H9 (cell line): Measurements from ENCODE around the gene ADGRD1. TPM values are rescaled to one million over a fixed set of nuclear protein-coding genes. Genes with fewer than 3 reads are reported as not detected.

Experiments used
- DNase-seq: peaks from one replicate; pipeline ENCODE4 v3.0.0-alpha.2; 2017
- H2AFZ ChIP-seq: one replicate; pipeline ENCODE4 v1.6.1; 2013; ENCODE audit warnings: mild to moderate bottlenecking, low read length, control low read depth, moderate library complexity
- H2AK5ac ChIP-seq: 2 replicates; pipeline ENCODE4 v1.6.1; 2013; ENCODE audit warnings: low read length, control low read depth, mixed read lengths; ENCODE audit not compliant: insufficient read length
- H2BK120ac ChIP-seq: one replicate; pipeline ENCODE4 v1.6.1; 2013; ENCODE audit warnings: low read depth, mild to moderate bottlenecking, low read length, control low read depth, inconsistent platforms; ENCODE audit not compliant: poor library complexity, severe bottlenecking
- H2BK12ac ChIP-seq: 2 replicates; pipeline ENCODE4 v1.6.1; 2013; ENCODE audit warnings: low read length, control low read depth, mixed read lengths, low read depth; ENCODE audit not compliant: insufficient read length
- H2BK15ac ChIP-seq: 2 replicates; pipeline ENCODE4 v1.6.1; 2013; ENCODE audit warnings: low read depth, low read length, control low read depth
- H2BK20ac ChIP-seq: one replicate; pipeline ENCODE4 v1.6.1; 2013; ENCODE audit warnings: low read depth, mild to moderate bottlenecking, low read length, control low read depth, inconsistent platforms; ENCODE audit not compliant: poor library complexity, severe bottlenecking
- H2BK5ac ChIP-seq: 2 replicates; pipeline ENCODE4 v1.6.1; 2013; ENCODE audit warnings: low read length, control low read depth, mixed read lengths; ENCODE audit not compliant: insufficient read length
- H3K14ac ChIP-seq: 2 replicates; pipeline ENCODE4 v1.6.1; 2013; ENCODE audit warnings: low read length, control low read depth; ENCODE audit not compliant: insufficient read depth
- H3K18ac ChIP-seq: 2 replicates; pipeline ENCODE4 v1.6.1; 2013; ENCODE audit warnings: low read depth, mild to moderate bottlenecking, mixed read lengths, low read length, control low read depth; ENCODE audit not compliant: insufficient read length
- H3K23ac ChIP-seq: 2 replicates; pipeline ENCODE4 v1.6.1; 2013; ENCODE audit warnings: low read length, control low read depth, mixed read lengths, low read depth; ENCODE audit not compliant: insufficient read length
- H3K23me2 ChIP-seq: 2 replicates; pipeline ENCODE4 v1.6.1; 2013; ENCODE audit warnings: low read depth, mild to moderate bottlenecking, mixed read lengths, low read length, control low read depth; ENCODE audit not compliant: insufficient read length, poor library complexity, severe bottlenecking
- H3K27ac ChIP-seq: 2 replicates; pipeline ENCODE4 v1.5.1; 2013; ENCODE audit warnings: low read length, control low read depth, mixed read lengths, low read depth; ENCODE audit not compliant: insufficient read length
- H3K27me3 ChIP-seq: 2 replicates; pipeline ENCODE4 v1.6.1; 2013; ENCODE audit warnings: low read length, control low read depth, inconsistent platforms; ENCODE audit not compliant: insufficient read depth
- H3K4ac ChIP-seq: 2 replicates; pipeline ENCODE4 v1.6.1; 2013; ENCODE audit warnings: low read depth, mild to moderate bottlenecking, control low read depth, inconsistent platforms, low read length, moderate library complexity
- H3K4me1 ChIP-seq: 2 replicates; pipeline ENCODE4 v1.6.1; 2013; ENCODE audit warnings: low read length, control low read depth, inconsistent platforms; ENCODE audit not compliant: insufficient read depth
- H3K4me2 ChIP-seq: 2 replicates; pipeline ENCODE4 v1.6.1; 2013; ENCODE audit warnings: low read length, control low read depth, mixed read lengths; ENCODE audit not compliant: insufficient read length, insufficient read depth
- H3K56ac ChIP-seq: 2 replicates; pipeline ENCODE4 v1.6.1; 2013; ENCODE audit warnings: low read depth, mild to moderate bottlenecking, mixed read lengths, low read length, control low read depth; ENCODE audit not compliant: insufficient read length
- H3K79me1 ChIP-seq: 2 replicates; pipeline ENCODE4 v1.6.1; 2013; ENCODE audit warnings: low read depth, mild to moderate bottlenecking, moderate library complexity, low read length, control low read depth, inconsistent platforms; ENCODE audit not compliant: insufficient read depth, poor library complexity, severe bottlenecking
- H3K79me2 ChIP-seq: 2 replicates; pipeline ENCODE4 v1.6.1; 2013; ENCODE audit warnings: low read length, control low read depth, inconsistent platforms; ENCODE audit not compliant: insufficient read depth
- H3K9ac ChIP-seq: 2 replicates; pipeline ENCODE4 v1.6.1; 2013; ENCODE audit warnings: low read length, control low read depth, mixed read lengths; ENCODE audit not compliant: insufficient read length; ENCODE audit errors: extremely low read depth
- H3K9me3 ChIP-seq: one replicate; pipeline ENCODE4 v1.6.1; 2013; ENCODE audit warnings: low read depth, low read length, inconsistent platforms; ENCODE audit not compliant: control insufficient read depth
- H3T11ph ChIP-seq: one replicate; pipeline ENCODE4 v1.6.1; 2013; ENCODE audit warnings: mild to moderate bottlenecking, low read length, control low read depth, inconsistent platforms
- H4K20me1 ChIP-seq: one replicate; pipeline ENCODE4 v1.6.1; 2013; ENCODE audit not compliant: control insufficient read depth, insufficient read length, insufficient read depth
- H4K5ac ChIP-seq: 2 replicates; pipeline ENCODE4 v1.6.1; 2013; ENCODE audit warnings: low read depth, mild to moderate bottlenecking, mixed read lengths, low read length, control low read depth; ENCODE audit not compliant: insufficient read length
- H4K8ac ChIP-seq: replicated peaks from 2 replicates; pipeline ENCODE4 v1.6.1; 2013; ENCODE audit warnings: low read length, control low read depth, mixed read lengths, low read depth; ENCODE audit not compliant: insufficient read length
- H4K91ac ChIP-seq: 2 replicates; pipeline ENCODE4 v1.6.1; 2013; ENCODE audit warnings: low read depth, mild to moderate bottlenecking, moderate library complexity, mixed read lengths, low read length, control low read depth; ENCODE audit not compliant: insufficient read length
- H3K27ac Mint-ChIP-seq, 3 experiments: 2 replicates in 2 of 3; 3 replicates in 1 of 3; pipeline ENCODE4 v1.8.0; 2020 to 2021; ENCODE audit warnings: mixed read lengths in 3 of 3, mild to moderate bottlenecking in 1 of 3, moderate library complexity in 1 of 3
- H3K27me3 Mint-ChIP-seq: 2 replicates; pipeline ENCODE4 v1.8.0; 2021; ENCODE audit warnings: low read depth, mild to moderate bottlenecking, moderate library complexity, mixed read lengths
- H3K36me3 Mint-ChIP-seq, 3 experiments: 2 replicates in 2 of 3; 3 replicates in 1 of 3; pipeline ENCODE4 v1.8.0; 2020 to 2021; ENCODE audit warnings: low read depth in 3 of 3, mixed read lengths in 3 of 3; ENCODE audit not compliant: insufficient read depth in 1 of 3
- H3K4me1 Mint-ChIP-seq, 2 experiments: 2 replicates each; pipeline ENCODE4 v1.8.0; 2020; ENCODE audit warnings: mixed read lengths in 2 of 2
- H3K4me3 Mint-ChIP-seq, 2 experiments: 2 replicates in 1 of 2; 3 replicates in 1 of 2; pipeline ENCODE4 v1.8.0; 2020 to 2021; ENCODE audit warnings: mild to moderate bottlenecking in 2 of 2, mixed read lengths in 2 of 2, moderate library complexity in 1 of 2
- H3K9me3 Mint-ChIP-seq, 2 experiments: 2 replicates in 1 of 2; 3 replicates in 1 of 2; pipeline ENCODE4 v1.8.0; 2020; ENCODE audit warnings: mild to moderate bottlenecking in 2 of 2, mixed read lengths in 2 of 2, moderate library complexity in 1 of 2
- CTCF ChIP-seq: fragments of 200-600 bp; sonication (generic); conservative IDR thresholded peaks from 3 replicates; pipeline ENCODE4 v1.8.0; 2021; ENCODE audit warnings: antibody characterized with exemption, mild to moderate bottlenecking
- whole genome bisulfite sequencing: extraction: QIAGEN DNeasy Blood & Tissue Kit; methylation state at CpG from one replicate; pipeline ENCODE4 v1.1.7; 2013; ENCODE audit warnings: missing lambda C conversion rate, low lambda C conversion rate, mixed read lengths; ENCODE audit not compliant: insufficient read length; ENCODE audit errors: extremely low coverage; 5-methylcytosine and 5-hydroxymethylcytosine counted together
- total RNA-seq: library from RNA; stranded (reverse); gene quantifications from 2 replicates; pipeline ENCODE4 v1.2.1, GENCODE V29; 2021

Gene ADGRD1
- total RNA-seq, 1 experiment from 2014 or later, result 0.52 TPM

- H3K36me3 Mint-ChIP-seq, result no peaks in the 10 kb centered on the region; a peak in 1 of 7 replicates
- peaks cover 19% of the 10 kb centered on the region for H3K27me3 Mint-ChIP-seq
- Histone ChIP-seq H3K14ac (no peak overlapping the region), H3K56ac (no peak overlapping the region), H2BK15ac (no peak overlapping the region), H4K20me1 (no peaks in the 10 kb centered on the region), H3K4me1 (no peaks in the 10 kb centered on the region), H4K5ac (no peak overlapping the region), H2BK20ac (no peak overlapping the region), H2BK5ac (no peak overlapping the region), H3K79me2 (no peaks in the 10 kb centered on the region), H3K4me2 (no peak overlapping the region), H3T11ph (no peak overlapping the region), H4K8ac (no peak overlapping the region), H3K79me1 (no peaks in the 10 kb centered on the region), H2AK5ac (no peak overlapping the region), H3K9me3 (no peaks in the 10 kb centered on the region), H3K23me2 (no peaks in the 10 kb centered on the region), H3K18ac (no peak overlapping the region), H3K4ac (no peak overlapping the region), H3K27ac (no peak overlapping the region), H2BK120ac (no peak overlapping the region), H3K23ac (no peak overlapping the region), H4K91ac (no peak overlapping the region), H2BK12ac (no peak overlapping the region), H3K9ac (no peak overlapping the region), H3K27me3 (no peaks in the 10 kb centered on the region), H2AFZ (no peak overlapping the region)
- H3K27ac Mint-ChIP-seq, result no peak overlapping the region
- peaks cover 0 to 3% of the 10 kb centered on the region in 2 experiments; a peak in 1 of 4 replicates for H3K4me1 Mint-ChIP-seq
- no peak overlapping the region; a peak in 1 of 5 replicates for H3K4me3 Mint-ChIP-seq
- WGBS, result no CpG with 5 or more reads among the region's 4 CpGs
- TF ChIP-seq CTCF, result no peak
- no peak for DNase-seq
- H3K9me3 Mint-ChIP-seq, result no peaks in the 10 kb centered on the region; a peak in 1 of 5 replicates
These were observed 204.0 kb downstream of the ADGRD1 start for GRCh38 chr12:131157743-131158142.
